Nephron (organoid): ENCODE measurements around the gene SLC38A3.

Source experiments
- H3K27ac Mint-ChIP-seq, 3 experiments: 2 replicates each; pipeline ENCODE4 v1.8.0; 2020; ENCODE audit warnings: mixed read lengths in 3 of 3, mild to moderate bottlenecking in 2 of 3, moderate library complexity in 1 of 3
- H3K27me3 Mint-ChIP-seq: 2 replicates; pipeline ENCODE4 v1.8.0; 2021; ENCODE audit warnings: low read depth, mild to moderate bottlenecking, moderate library complexity, mixed read lengths
- H3K36me3 Mint-ChIP-seq: 2 replicates; pipeline ENCODE4 v1.8.0; 2020; ENCODE audit warnings: low read depth, mixed read lengths
- H3K4me1 Mint-ChIP-seq: 2 replicates; pipeline ENCODE4 v1.8.0; 2020; ENCODE audit warnings: mixed read lengths
- H3K4me3 Mint-ChIP-seq, 3 experiments: 2 replicates each; pipeline ENCODE4 v1.8.0; 2020; ENCODE audit warnings: mild to moderate bottlenecking in 3 of 3, mixed read lengths in 3 of 3, moderate library complexity in 2 of 3
- H3K9me3 Mint-ChIP-seq: 2 replicates; pipeline ENCODE4 v1.8.0; 2020; ENCODE audit warnings: mixed read lengths
- CTCF ChIP-seq, 3 experiments: fragments of 200-600 bp; sonication (generic); IDR thresholded peaks; one replicate each; pipeline ENCODE4 v1.5.0; 2021; ENCODE audit warnings: antibody characterized with exemption in 3 of 3; ENCODE audit not compliant: unreplicated experiment in 3 of 3

The SLC38A3 gene

GRCh38 chr3:50213373-50213772 is 8.3 kb downstream of the SLC38A3 start:
- no peaks in the 10 kb centered on the region for H3K36me3 Mint-ChIP-seq
- H3K27ac Mint-ChIP-seq: no peak overlapping the region
- H3K4me3 Mint-ChIP-seq: no peak overlapping the region
- no peak for TF ChIP-seq CTCF (IDR thresholded peaks at IDR 0.05; ENCODE audit: unreplicated experiment in 3 of 3)
- no peaks in the 10 kb centered on the region for H3K9me3 Mint-ChIP-seq
- no peaks in the 10 kb centered on the region for H3K27me3 Mint-ChIP-seq
- H3K4me1 Mint-ChIP-seq: peaks cover 4% of the 10 kb centered on the region

- H3K36me3 Mint-ChIP-seq: no peaks in the 10 kb centered on the region
- H3K9me3 Mint-ChIP-seq: no peaks in the 10 kb centered on the region
- peaks cover 8% of the 10 kb centered on the region for H3K4me1 Mint-ChIP-seq
- H3K27ac Mint-ChIP-seq: no peak overlapping the region
- peaks cover 4% of the 10 kb centered on the region for H3K27me3 Mint-ChIP-seq
- TF ChIP-seq CTCF (IDR thresholded peaks at IDR 0.05; ENCODE audit: unreplicated experiment in 3 of 3): no peak
- H3K4me3 Mint-ChIP-seq: no peak overlapping the region
These were observed 9.8 kb downstream of the SLC38A3 start for GRCh38 chr3:50214824-50215223.

- peaks cover 15% of the 10 kb centered on the region for H3K4me1 Mint-ChIP-seq
- H3K27me3 Mint-ChIP-seq: peaks cover 4% of the 10 kb centered on the region
- H3K27ac Mint-ChIP-seq: no peak overlapping the region
- H3K4me3 Mint-ChIP-seq: no peak overlapping the region
- no peak for TF ChIP-seq CTCF (IDR thresholded peaks at IDR 0.05; ENCODE audit: unreplicated experiment in 3 of 3)
- H3K9me3 Mint-ChIP-seq: no peaks in the 10 kb centered on the region
- H3K36me3 Mint-ChIP-seq: no peaks in the 10 kb centered on the region
These were observed 10.5 kb downstream of the SLC38A3 start for GRCh38 chr3:50215529-50215928.

DNA sequence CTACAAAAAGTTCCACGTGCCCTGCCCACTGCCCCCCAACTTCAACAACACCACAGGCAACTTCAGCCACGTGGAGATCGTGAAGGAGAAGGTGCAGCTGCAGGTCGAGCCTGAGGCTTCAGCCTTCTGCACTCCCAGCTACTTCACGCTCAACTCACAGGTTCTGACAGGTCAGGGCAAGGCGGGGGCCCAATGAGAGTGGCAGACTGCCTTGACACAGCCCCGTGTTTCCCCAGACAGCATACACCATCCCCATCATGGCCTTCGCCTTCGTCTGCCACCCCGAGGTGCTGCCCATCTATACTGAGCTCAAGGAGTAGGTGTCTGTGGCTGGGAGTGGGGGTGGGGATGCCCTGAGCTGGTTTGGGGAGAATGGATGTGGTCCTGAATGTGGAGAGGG is 12.6 kb downstream of the SLC38A3 start:
- no peak overlapping the region for H3K4me3 Mint-ChIP-seq
- H3K27ac Mint-ChIP-seq: no peak overlapping the region
- no peaks in the 10 kb centered on the region for H3K36me3 Mint-ChIP-seq
- H3K27me3 Mint-ChIP-seq: peaks cover 4% of the 10 kb centered on the region
- no peak for TF ChIP-seq CTCF (IDR thresholded peaks at IDR 0.05; ENCODE audit: unreplicated experiment in 3 of 3)
- peaks cover 15% of the 10 kb centered on the region for H3K4me1 Mint-ChIP-seq
- H3K9me3 Mint-ChIP-seq: no peaks in the 10 kb centered on the region

DNA sequence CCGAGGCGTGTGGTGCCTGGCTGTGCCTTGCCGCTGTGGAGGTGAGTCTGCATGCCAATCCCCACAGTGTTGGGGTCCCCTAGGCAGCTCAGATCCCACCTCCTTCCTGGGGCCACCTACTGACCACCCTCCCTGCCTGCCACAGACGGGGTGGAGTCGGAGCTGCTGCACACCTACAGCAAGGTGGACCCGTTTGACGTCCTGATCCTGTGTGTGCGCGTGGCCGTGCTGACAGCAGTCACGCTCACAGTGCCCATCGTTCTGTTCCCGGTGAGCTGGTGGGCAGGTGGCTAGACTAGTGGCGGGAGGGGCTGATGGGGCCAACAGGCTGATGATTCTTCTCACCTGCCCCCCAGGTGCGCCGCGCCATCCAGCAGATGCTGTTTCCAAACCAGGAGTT is 13.4 kb downstream of the SLC38A3 start:
- peaks cover 7% of the 10 kb centered on the region for H3K27me3 Mint-ChIP-seq
- TF ChIP-seq CTCF (IDR thresholded peaks at IDR 0.05; ENCODE audit: unreplicated experiment in 3 of 3): no peak
- no peak overlapping the region for H3K4me3 Mint-ChIP-seq
- no peak overlapping the region for H3K27ac Mint-ChIP-seq
- H3K9me3 Mint-ChIP-seq: no peaks in the 10 kb centered on the region
- peaks cover 15% of the 10 kb centered on the region for H3K4me1 Mint-ChIP-seq
- H3K36me3 Mint-ChIP-seq: no peaks in the 10 kb centered on the region

- no peak for TF ChIP-seq CTCF (IDR thresholded peaks at IDR 0.05; ENCODE audit: unreplicated experiment in 3 of 3)
- peaks cover 15% of the 10 kb centered on the region for H3K4me1 Mint-ChIP-seq
- no peaks in the 10 kb centered on the region for H3K9me3 Mint-ChIP-seq
- H3K36me3 Mint-ChIP-seq: no peaks in the 10 kb centered on the region
- H3K4me3 Mint-ChIP-seq: no peak overlapping the region
- peaks cover 12% of the 10 kb centered on the region for H3K27me3 Mint-ChIP-seq
- H3K27ac Mint-ChIP-seq: no peak overlapping the region
These were observed 14.2 kb downstream of the SLC38A3 start for GRCh38 chr3:50219285-50219684.
